Endodermal cell (in vitro differentiated cells): ENCODE data around the gene SCML1. TPM values are rescaled to one million over a fixed set of nuclear protein-coding genes. Genes with fewer than 3 reads are reported as not detected.

ENCODE experiments used
- DNase-seq: peaks from one replicate; pipeline ENCODE4 v3.0.0-alpha.2; 2017
- H3K27ac ChIP-seq: 2 replicates; pipeline ENCODE4 v1.5.1; 2013; ENCODE audit warnings: mild to moderate bottlenecking, low read depth, low read length, moderate library complexity
- H3K27me3 ChIP-seq: 2 replicates; pipeline ENCODE4 v1.6.1; 2013; ENCODE audit warnings: mild to moderate bottlenecking, low read length, moderate library complexity; ENCODE audit not compliant: insufficient read depth, control insufficient read depth, poor library complexity, severe bottlenecking
- H3K36me3 ChIP-seq: 2 replicates; pipeline ENCODE4 v1.7.0; 2013; ENCODE audit warnings: mild to moderate bottlenecking, low read length, moderate library complexity; ENCODE audit not compliant: control insufficient read depth, insufficient read depth
- H3K4me1 ChIP-seq: one replicate; pipeline ENCODE4 v1.7.0; 2013; ENCODE audit warnings: low read length; ENCODE audit not compliant: control insufficient read depth, insufficient read depth
- H3K4me3 ChIP-seq: 2 replicates; pipeline ENCODE4 v1.5.1; 2013; ENCODE audit warnings: mild to moderate bottlenecking, low read length, moderate library complexity
- H3K9ac ChIP-seq: 2 replicates; pipeline ENCODE4 v1.6.1; 2013; ENCODE audit warnings: mild to moderate bottlenecking, low read length, moderate library complexity; ENCODE audit not compliant: poor library complexity, severe bottlenecking; ENCODE audit errors: extremely low read depth
- H3K9me3 ChIP-seq: 2 replicates; pipeline ENCODE4 v1.6.1; 2013; ENCODE audit warnings: mild to moderate bottlenecking, low read length, moderate library complexity; ENCODE audit not compliant: control insufficient read depth
- H3K27ac Mint-ChIP-seq: 2 replicates; pipeline ENCODE4 v1.8.0; 2020; ENCODE audit warnings: mixed read lengths
- H3K27me3 Mint-ChIP-seq: 2 replicates; pipeline ENCODE4 v1.8.0; 2021; ENCODE audit warnings: mild to moderate bottlenecking, mixed read lengths; ENCODE audit not compliant: insufficient read depth
- H3K36me3 Mint-ChIP-seq: 2 replicates; pipeline ENCODE4 v1.8.0; 2020; ENCODE audit warnings: low read depth, mixed read lengths
- H3K4me1 Mint-ChIP-seq: 2 replicates; pipeline ENCODE4 v1.8.0; 2020; ENCODE audit warnings: mixed read lengths
- H3K4me3 Mint-ChIP-seq: 2 replicates; pipeline ENCODE4 v1.8.0; 2020; ENCODE audit warnings: mild to moderate bottlenecking, moderate library complexity, mixed read lengths
- H3K9me3 Mint-ChIP-seq: 2 replicates; pipeline ENCODE4 v1.8.0; 2020; ENCODE audit warnings: mild to moderate bottlenecking, mixed read lengths
- WGBS, 2 experiments: methylation state at CpG; one replicate each; pipeline versions ENCODE4 v1.1.5 to v1.1.7; 2013; ENCODE audit warnings: missing lambda C conversion rate in 2 of 2, mixed read lengths in 1 of 2; ENCODE audit not compliant: insufficient coverage in 1 of 2, insufficient read length in 1 of 2; 5-methylcytosine and 5-hydroxymethylcytosine counted together
- total RNA-seq, 2 donors: library from RNA; stranded (reverse); fragmentation: NEBNext Ultra II Directional in 1 of 2; extraction: Animal tissue kit (Norgen Biotek cat#: 25700) in 1 of 2; gene quantifications; 2 replicates in 1 of 2; 3 replicates in 1 of 2; pipeline ENCODE4 v1.2.1, GENCODE V29; 2021
- TF ChIP-seq, protein P1 (sequence below): fragments of 200-600 bp; sonication (generic); conservative IDR thresholded peaks from 2 replicates; pipeline ENCODE4 v1.5.0; 2021; ENCODE audit warnings: antibody characterized with exemption, mild to moderate bottlenecking

The SCML1 gene
- total RNA-seq, 2 donors from 2014 or later, result 0.59 to 2.2 TPM

DNA sequence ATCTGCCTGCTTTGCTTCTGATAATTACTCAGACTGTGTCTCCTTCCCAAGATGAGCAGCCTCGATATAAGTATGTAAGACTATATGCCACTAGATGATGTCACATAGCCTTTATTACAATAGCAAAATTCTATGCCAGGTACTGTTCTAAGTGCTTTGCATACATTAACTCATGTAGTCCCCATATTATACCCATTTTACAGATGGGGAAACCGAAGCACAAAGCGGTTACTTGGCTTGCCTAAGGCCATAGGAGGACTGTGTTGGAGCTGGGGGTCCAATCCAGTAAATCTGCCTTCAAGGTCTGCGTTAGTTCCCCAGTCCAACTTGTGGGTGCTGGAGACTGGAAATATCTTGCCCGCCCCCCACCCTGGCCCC, 826 bp upstream of the SCML1 start:
- 64% methylated on average over 5 of the region's 5 CpGs; no CpG with 5 or more reads in 1 of the 2 experiments for WGBS, 2 experiments
- peak overlapping the region; percentile 63 for H3K27ac ChIP-seq

DNA sequence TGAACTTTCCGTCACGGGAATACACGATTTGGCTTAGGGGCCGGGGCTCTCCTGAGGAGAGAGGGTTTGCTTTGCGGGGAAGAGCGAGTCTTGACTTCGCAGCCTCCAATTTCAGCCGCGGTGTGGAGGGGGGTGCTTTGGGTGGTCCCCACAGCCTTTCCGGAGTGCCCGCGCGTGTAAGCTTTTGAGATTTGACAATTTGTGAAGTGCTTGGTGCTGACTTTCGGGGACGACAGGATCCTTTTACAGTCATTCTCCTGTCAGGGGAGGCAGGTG, 355 bp downstream of the SCML1 start:
- no peak overlapping the region for H3K27ac Mint-ChIP-seq

More for the DNA sequence above, 826 bp upstream of the SCML1 start:
- Histone ChIP-seq H3K9ac (peak overlapping the region; percentile 44), H3K27me3 (peaks cover 25% of the 10 kb centered on the region), H3K36me3 (no peaks in the 10 kb centered on the region), H3K4me3 (peak overlapping the region; percentile 74), H3K4me1 (no peaks in the 10 kb centered on the region), H3K9me3 (no peaks in the 10 kb centered on the region)
- Mint-ChIP-seq H3K4me3 (peak overlapping the region; percentile 63), H3K36me3 (no peaks in the 10 kb centered on the region), H3K9me3 (no peaks in the 10 kb centered on the region), H3K4me1 (peaks cover 9% of the 10 kb centered on the region), H3K27ac (peak overlapping the region; percentile 91), H3K27me3 (peaks cover 38% of the 10 kb centered on the region)
- TF ChIP-seq, protein P1, sequence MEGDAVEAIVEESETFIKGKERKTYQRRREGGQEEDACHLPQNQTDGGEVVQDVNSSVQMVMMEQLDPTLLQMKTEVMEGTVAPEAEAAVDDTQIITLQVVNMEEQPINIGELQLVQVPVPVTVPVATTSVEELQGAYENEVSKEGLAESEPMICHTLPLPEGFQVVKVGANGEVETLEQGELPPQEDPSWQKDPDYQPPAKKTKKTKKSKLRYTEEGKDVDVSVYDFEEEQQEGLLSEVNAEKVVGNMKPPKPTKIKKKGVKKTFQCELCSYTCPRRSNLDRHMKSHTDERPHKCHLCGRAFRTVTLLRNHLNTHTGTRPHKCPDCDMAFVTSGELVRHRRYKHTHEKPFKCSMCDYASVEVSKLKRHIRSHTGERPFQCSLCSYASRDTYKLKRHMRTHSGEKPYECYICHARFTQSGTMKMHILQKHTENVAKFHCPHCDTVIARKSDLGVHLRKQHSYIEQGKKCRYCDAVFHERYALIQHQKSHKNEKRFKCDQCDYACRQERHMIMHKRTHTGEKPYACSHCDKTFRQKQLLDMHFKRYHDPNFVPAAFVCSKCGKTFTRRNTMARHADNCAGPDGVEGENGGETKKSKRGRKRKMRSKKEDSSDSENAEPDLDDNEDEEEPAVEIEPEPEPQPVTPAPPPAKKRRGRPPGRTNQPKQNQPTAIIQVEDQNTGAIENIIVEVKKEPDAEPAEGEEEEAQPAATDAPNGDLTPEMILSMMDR, result no peak
- DNase-seq, result no peak

DNA sequence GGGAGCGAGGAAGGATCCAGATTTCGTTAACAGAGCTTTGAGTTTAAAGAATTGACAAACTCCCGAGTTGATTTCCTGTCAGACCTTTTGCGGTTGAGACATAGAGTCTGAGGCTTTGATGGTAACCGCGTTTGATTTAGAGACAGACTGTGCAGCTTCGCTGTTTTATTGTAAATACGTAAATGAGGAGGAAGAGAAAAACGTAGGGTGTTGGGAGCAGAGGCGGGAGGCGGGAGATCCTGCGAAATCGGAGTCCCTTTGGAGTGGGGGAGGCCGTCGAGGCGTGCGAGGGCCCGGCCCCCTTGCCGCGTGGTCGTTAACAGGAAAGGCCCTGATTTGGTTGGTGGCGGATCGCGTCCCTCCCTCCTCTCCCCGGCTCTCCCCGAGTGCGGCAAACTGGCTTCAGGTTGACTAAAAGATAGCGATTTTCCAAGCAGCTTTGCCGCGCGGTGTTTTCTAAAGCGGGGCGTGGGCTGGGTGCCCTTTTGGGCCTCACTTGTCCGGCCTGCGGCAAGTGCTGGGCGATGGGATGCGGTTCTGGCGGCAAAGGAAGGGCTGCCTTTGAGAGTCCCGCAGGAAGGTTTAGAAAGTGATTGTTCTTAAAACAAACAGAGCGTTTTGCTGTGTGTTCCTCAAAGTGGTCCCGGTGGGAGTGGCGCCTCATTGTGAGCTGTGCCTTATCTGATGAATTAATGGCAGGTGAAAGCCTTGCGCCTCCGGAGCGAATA, 857 bp downstream of the SCML1 start:
- peak; percentile 75 for DNase-seq
- H3K27ac Mint-ChIP-seq, result no peak overlapping the region

More for the DNA sequence above, 355 bp downstream of the SCML1 start:
- H3K36me3 Mint-ChIP-seq, result no peaks in the 10 kb centered on the region
- peak overlapping the region; percentile 63 for H3K4me3 Mint-ChIP-seq
- peaks cover 31% of the 10 kb centered on the region for H3K27me3 ChIP-seq
- no peak overlapping the region for H3K9ac ChIP-seq
- H3K4me1 ChIP-seq, result no peaks in the 10 kb centered on the region
- WGBS, 2 experiments, result 1% methylated on average over 12 of the region's 15 CpGs; no CpG with 5 or more reads in 1 of the 2 experiments
- H3K36me3 ChIP-seq, result no peaks in the 10 kb centered on the region
- H3K27ac ChIP-seq, result no peak overlapping the region
- no peaks in the 10 kb centered on the region for H3K9me3 ChIP-seq
- peaks cover 11% of the 10 kb centered on the region for H3K4me1 Mint-ChIP-seq
- H3K9me3 Mint-ChIP-seq, result no peaks in the 10 kb centered on the region
- peaks cover 48% of the 10 kb centered on the region for H3K27me3 Mint-ChIP-seq
- TF ChIP-seq, protein P1, result no peak
- peak overlapping the region; percentile 80 for H3K4me3 ChIP-seq
- DNase-seq, result no peak

More for the DNA sequence above, 857 bp downstream of the SCML1 start:
- Histone ChIP-seq H3K27ac (no peak overlapping the region), H3K9me3 (no peaks in the 10 kb centered on the region), H3K36me3 (no peaks in the 10 kb centered on the region), H3K4me1 (no peaks in the 10 kb centered on the region), H3K9ac (no peak overlapping the region), H3K27me3 (peaks cover 33% of the 10 kb centered on the region), H3K4me3 (peak overlapping the region; percentile 80)
- peak overlapping the region; percentile 63 for H3K4me3 Mint-ChIP-seq
- peaks cover 53% of the 10 kb centered on the region for H3K27me3 Mint-ChIP-seq
- no peaks in the 10 kb centered on the region for H3K36me3 Mint-ChIP-seq
- WGBS, 2 experiments, result 0 to 1% methylated on average over 6 to 45 of the region's 45 CpGs
- TF ChIP-seq, protein P1, result no peak
- peaks cover 11% of the 10 kb centered on the region for H3K4me1 Mint-ChIP-seq
- no peaks in the 10 kb centered on the region for H3K9me3 Mint-ChIP-seq
